Left lung (tissue), 10 donors: Measurements from ENCODE around the gene HDAC6. TPM values are rescaled to one million over a fixed set of nuclear protein-coding genes. Genes with fewer than 3 reads are reported as not detected.
"Not testable (repeated sequence)": the region's sequence is repeated elsewhere in the genome, so short reads cannot be mapped to it uniquely, and the experiment has no call there.

Experiments
- ATAC-seq: fragments of 200-7000 bp; cut with Tn5 transposase; one replicate; pipeline ENCODE4 v1.9.1; 2020; ENCODE audit warnings: moderate library complexity
- DNase-seq, 4 donors: peaks; one replicate each; pipeline ENCODE4 v3.0.0-alpha.2; 2013 to 2020
- H3K27ac ChIP-seq, 2 donors: fragments of 200-600 bp; sonication (generic) in 1 of 2; one replicate each; pipeline versions ENCODE4 v1.5.0 to v1.8.0; 2020 to 2021
- H3K27me3 ChIP-seq, 2 donors: fragments of 200-600 bp; sonication (generic) in 1 of 2; one replicate each; pipeline versions ENCODE4 v1.5.0 to v1.8.0; 2020 to 2021
- H3K36me3 ChIP-seq, 2 donors: fragments of 200-600 bp; sonication (generic) in 1 of 2; one replicate each; pipeline versions ENCODE4 v1.5.0 to v1.8.0; 2020 to 2021
- H3K4me1 ChIP-seq, 2 donors: fragments of 200-600 bp; one replicate each; pipeline ENCODE4 v1.8.0; 2021
- H3K4me3 ChIP-seq, 2 donors: fragments of 200-600 bp; sonication (generic) in 1 of 2; one replicate each; pipeline versions ENCODE4 v1.5.0 to v1.8.0; 2020 to 2021; ENCODE audit warnings: mild to moderate bottlenecking in 1 of 2
- H3K9me3 ChIP-seq, 2 donors: fragments of 200-600 bp; sonication (generic) in 1 of 2; one replicate each; pipeline versions ENCODE4 v1.5.0 to v1.8.0; 2020 to 2021
- intact Hi-C, 2 donors: fragments of 100-400 bp; cut with DNase I; formaldehyde crosslinking; loops; one replicate each; pipeline versions ENCODE4 v1.11.2 to v1.14.2; 2022
- polyA plus RNA-seq, 6 donors: library from polyadenylated mRNA; unstranded; fragments of 120-200 nt; gene quantifications; one replicate each; pipeline ENCODE4 v1.2.1, GENCODE V29; 2013; ENCODE audit not compliant: insufficient read length in 6 of 6
- total RNA-seq, 2 donors: library from RNA; stranded (reverse); fragmentation: NEBNext Ultra II Directional; extraction: Animal tissue kit (Norgen Biotek cat#: 25700); gene quantifications; one replicate each; pipeline ENCODE4 v1.2.1, GENCODE V29; 2021
- TF ChIP-seq, protein P1 (sequence below), 2 donors: fragments of 200-600 bp; sonication (generic) in 1 of 2; IDR thresholded peaks; one replicate each; pipeline versions ENCODE4 v1.5.0 to v1.8.0; 2021; ENCODE audit warnings: antibody characterized with exemption in 2 of 2
- donor health status: DM: no; HTN: yes; CAD: no.
- donor health status: DM: no; HTN: no; CAD: no.

The HDAC6 gene
- total and polyA plus RNA-seq, 8 donors = 76.7 to 199 (median 161) TPM

DNA sequence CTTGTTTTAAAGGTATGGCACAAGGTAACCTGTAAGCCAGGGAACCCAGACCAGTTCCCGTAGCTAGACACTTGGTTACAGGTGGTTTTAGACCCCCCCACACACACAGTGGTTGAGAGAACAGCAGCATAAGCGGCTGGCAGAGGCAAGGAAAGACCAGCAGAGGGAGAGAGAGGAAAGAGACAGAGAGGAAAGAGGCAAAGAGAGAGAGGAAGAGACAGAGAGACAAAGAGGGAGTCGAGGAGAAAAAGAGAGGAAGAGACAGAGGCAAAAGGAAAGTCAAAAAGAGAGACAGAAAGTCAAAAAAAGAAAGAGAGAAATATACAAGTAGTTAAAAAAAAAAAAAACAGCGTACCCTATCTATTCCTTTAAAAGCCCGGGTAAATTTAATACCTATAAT lies 53.0 kb downstream of the HDAC6 start:
- intact Hi-C loops = no loop called here
- H3K4me3 ChIP-seq = no peak overlapping the region
- DNase-seq (no peak), ATAC-seq (no peak)
- H3K27me3 ChIP-seq = no peaks in the 10 kb centered on the region
- TF ChIP-seq, protein P1, sequence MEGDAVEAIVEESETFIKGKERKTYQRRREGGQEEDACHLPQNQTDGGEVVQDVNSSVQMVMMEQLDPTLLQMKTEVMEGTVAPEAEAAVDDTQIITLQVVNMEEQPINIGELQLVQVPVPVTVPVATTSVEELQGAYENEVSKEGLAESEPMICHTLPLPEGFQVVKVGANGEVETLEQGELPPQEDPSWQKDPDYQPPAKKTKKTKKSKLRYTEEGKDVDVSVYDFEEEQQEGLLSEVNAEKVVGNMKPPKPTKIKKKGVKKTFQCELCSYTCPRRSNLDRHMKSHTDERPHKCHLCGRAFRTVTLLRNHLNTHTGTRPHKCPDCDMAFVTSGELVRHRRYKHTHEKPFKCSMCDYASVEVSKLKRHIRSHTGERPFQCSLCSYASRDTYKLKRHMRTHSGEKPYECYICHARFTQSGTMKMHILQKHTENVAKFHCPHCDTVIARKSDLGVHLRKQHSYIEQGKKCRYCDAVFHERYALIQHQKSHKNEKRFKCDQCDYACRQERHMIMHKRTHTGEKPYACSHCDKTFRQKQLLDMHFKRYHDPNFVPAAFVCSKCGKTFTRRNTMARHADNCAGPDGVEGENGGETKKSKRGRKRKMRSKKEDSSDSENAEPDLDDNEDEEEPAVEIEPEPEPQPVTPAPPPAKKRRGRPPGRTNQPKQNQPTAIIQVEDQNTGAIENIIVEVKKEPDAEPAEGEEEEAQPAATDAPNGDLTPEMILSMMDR (IDR thresholded peaks at IDR 0.05) = no peak
- no peaks in the 10 kb centered on the region for H3K9me3 ChIP-seq
- H3K27ac ChIP-seq = no peak overlapping the region
- H3K4me1 ChIP-seq = no peaks in the 10 kb centered on the region
- H3K36me3 ChIP-seq = no peaks in the 10 kb centered on the region

GRCh38 chrX:48864210-48864609 lies 62.3 kb downstream of the HDAC6 start:
- ATAC-seq = no peak
- Histone ChIP-seq H3K27ac (no peak overlapping the region), H3K27me3 (no peaks in the 10 kb centered on the region), H3K4me1 (no peaks in the 10 kb centered on the region), H3K36me3 (no peaks in the 10 kb centered on the region), H3K9me3 (no peaks in the 10 kb centered on the region), H3K4me3 (no peak overlapping the region)
- TF ChIP-seq, protein P1 (IDR thresholded peaks at IDR 0.05) = no peak
- intact Hi-C loops = no loop called here
- no peak for DNase-seq

DNA sequence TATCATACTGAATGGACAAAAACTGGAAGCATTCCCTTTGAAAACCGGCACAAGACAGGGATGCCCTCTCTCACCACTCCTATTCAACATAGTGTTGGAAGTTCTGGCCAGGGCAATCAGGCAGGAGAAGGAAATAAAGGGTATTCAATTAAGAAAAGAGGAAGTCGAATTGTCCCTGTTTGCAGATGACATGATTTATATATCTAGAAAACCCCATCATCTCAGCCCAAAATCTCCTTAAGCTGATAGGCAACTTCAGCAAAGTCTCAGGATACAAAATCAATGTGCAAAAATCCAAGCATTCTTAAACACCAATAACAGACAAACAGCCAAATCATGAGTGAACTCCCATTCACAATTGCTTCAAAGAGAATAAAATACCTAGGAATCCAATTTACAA lies 70.2 kb downstream of the HDAC6 start:
- H3K27me3 ChIP-seq, intact Hi-C loops, ATAC-seq, DNase-seq, H3K4me1 ChIP-seq, H3K4me3 ChIP-seq, H3K9me3 ChIP-seq, H3K27ac ChIP-seq, H3K36me3 ChIP-seq: not testable (repeated sequence)

Other genes with a start within 250 kb of the HDAC6 start
- gene RBM3, start 227.6 kb upstream of the HDAC6 start, total RNA-seq = 100 to 1,000 TPM in 1 of 2 donors, 10 to 100 TPM in 1; 82.3 to 217 TPM
- 100 to 1,000 TPM; 350 to 454 (median 390) TPM for gene RBM3, start 227.6 kb upstream of the HDAC6 start, polyA plus RNA-seq
- 100 to 1,000 TPM; 108 to 114 TPM for gene WDR13, start 204.6 kb upstream of the HDAC6 start, total RNA-seq
- gene WDR13, start 204.6 kb upstream of the HDAC6 start, polyA plus RNA-seq = 100 to 1,000 TPM in 5 of 6 donors, 10 to 100 TPM in 1; 97.5 to 145 (median 112) TPM
- gene WAS, start 118.3 kb upstream of the HDAC6 start, total RNA-seq = 10 to 100 TPM; 16.4 to 49.1 TPM
- 1 to 10 TPM; 4.1 to 5.1 (median 4.3) TPM for gene WAS, start 118.3 kb upstream of the HDAC6 start, polyA plus RNA-seq
- gene SUV39H1, start 105.3 kb upstream of the HDAC6 start, total RNA-seq = 1 to 10 TPM; 5.0 to 6.2 TPM
- 1 to 10 TPM; 6.0 to 8.4 (median 6.7) TPM for gene SUV39H1, start 105.3 kb upstream of the HDAC6 start, polyA plus RNA-seq
- gene GLOD5, start 40.3 kb upstream of the HDAC6 start, total RNA-seq = 1 to 10 TPM in 1 of 2 donors, under 1 TPM in 1; 0.84 to 2.5 TPM
- 1 to 10 TPM; 1.3 to 2.3 (median 1.6) TPM for gene GLOD5, start 40.3 kb upstream of the HDAC6 start, polyA plus RNA-seq
- gene GATA1, start 15.5 kb upstream of the HDAC6 start, total RNA-seq = under 1 TPM; 0.47 to 0.55 TPM
- gene GATA1, start 15.5 kb upstream of the HDAC6 start, polyA plus RNA-seq = 1 to 10 TPM in 3 of 6 donors, under 1 TPM in 3; 0.65 to 1.3 (median 0.97) TPM
- gene ERAS, start 24.4 kb downstream of the HDAC6 start, total RNA-seq = not detected
- under 1 TPM in 5 of 6 donors, not detected in 1; 0.14 to 0.52 (median 0.26) TPM for gene ERAS, start 24.4 kb downstream of the HDAC6 start, polyA plus RNA-seq
- 1 to 10 TPM; 2.3 to 3.9 TPM for gene PCSK1N, start 33.5 kb downstream of the HDAC6 start, total RNA-seq
- 1 to 10 TPM; 1.4 to 4.9 (median 3.4) TPM for gene PCSK1N, start 33.5 kb downstream of the HDAC6 start, polyA plus RNA-seq
- gene TIMM17B, start 95.7 kb downstream of the HDAC6 start, total RNA-seq = 10 to 100 TPM; 36.7 to 41.0 TPM
- 10 to 100 TPM; 29.5 to 36.0 (median 33.4) TPM for gene TIMM17B, start 95.7 kb downstream of the HDAC6 start, polyA plus RNA-seq
- 10 to 100 TPM; 56.3 to 68.2 TPM for gene PQBP1, start 95.9 kb downstream of the HDAC6 start, total RNA-seq
- gene PQBP1, start 95.9 kb downstream of the HDAC6 start, polyA plus RNA-seq = 10 to 100 TPM; 74.0 to 84.6 (median 79.8) TPM
- 10 to 100 TPM; 38.0 to 39.4 TPM for gene SLC35A2, start 109.6 kb downstream of the HDAC6 start, total RNA-seq
- 10 to 100 TPM; 21.5 to 27.2 (median 22.6) TPM for gene SLC35A2, start 109.6 kb downstream of the HDAC6 start, polyA plus RNA-seq
- 10 to 100 TPM; 14.2 to 17.7 TPM for gene PIM2, start 117.0 kb downstream of the HDAC6 start, total RNA-seq
- 1 to 10 TPM; 4.6 to 8.3 (median 5.0) TPM for gene PIM2, start 117.0 kb downstream of the HDAC6 start, polyA plus RNA-seq
- gene OTUD5, start 155.5 kb downstream of the HDAC6 start, total RNA-seq = 10 to 100 TPM; 38.1 to 41.7 TPM
- gene OTUD5, start 155.5 kb downstream of the HDAC6 start, polyA plus RNA-seq = 10 to 100 TPM; 56.4 to 60.4 (median 59.6) TPM
- gene KCND1, start 169.8 kb downstream of the HDAC6 start, total RNA-seq = 1 to 10 TPM; 2.3 to 4.3 TPM
- gene KCND1, start 169.8 kb downstream of the HDAC6 start, polyA plus RNA-seq = 1 to 10 TPM; 4.0 to 5.7 (median 4.5) TPM
- gene GRIPAP1, start 200.2 kb downstream of the HDAC6 start, total RNA-seq = 10 to 100 TPM; 36.1 to 52.2 TPM
- gene GRIPAP1, start 200.2 kb downstream of the HDAC6 start, polyA plus RNA-seq = 10 to 100 TPM; 49.1 to 67.1 (median 61.3) TPM
- 10 to 100 TPM; 48.0 to 63.5 TPM for gene TFE3, start 241.3 kb downstream of the HDAC6 start, total RNA-seq
- gene TFE3, start 241.3 kb downstream of the HDAC6 start, polyA plus RNA-seq = 10 to 100 TPM; 36.2 to 46.6 (median 40.2) TPM